Measurements from ENCODE around the gene CNOT4.

DNA sequence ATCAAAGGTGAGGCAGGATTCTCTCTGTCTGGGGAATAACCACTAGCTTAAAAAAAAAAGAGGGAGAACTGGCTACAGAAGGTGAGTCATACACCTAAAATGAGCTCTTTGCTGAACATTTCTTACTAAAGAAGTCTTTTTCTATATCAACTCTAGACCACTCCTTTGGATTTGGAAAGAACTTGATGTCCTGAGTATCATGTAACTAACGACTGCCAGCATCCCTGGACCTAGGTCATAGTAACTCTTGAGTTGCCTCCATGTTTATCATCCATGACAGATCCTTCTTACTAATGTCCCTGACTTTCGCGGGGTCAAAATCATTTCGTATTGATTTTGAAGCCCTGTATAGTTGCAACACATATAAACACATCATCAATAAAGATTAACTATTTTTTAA is 89.1 kb downstream of the CNOT4 start:
- TF ChIP-seq, protein P1, sequence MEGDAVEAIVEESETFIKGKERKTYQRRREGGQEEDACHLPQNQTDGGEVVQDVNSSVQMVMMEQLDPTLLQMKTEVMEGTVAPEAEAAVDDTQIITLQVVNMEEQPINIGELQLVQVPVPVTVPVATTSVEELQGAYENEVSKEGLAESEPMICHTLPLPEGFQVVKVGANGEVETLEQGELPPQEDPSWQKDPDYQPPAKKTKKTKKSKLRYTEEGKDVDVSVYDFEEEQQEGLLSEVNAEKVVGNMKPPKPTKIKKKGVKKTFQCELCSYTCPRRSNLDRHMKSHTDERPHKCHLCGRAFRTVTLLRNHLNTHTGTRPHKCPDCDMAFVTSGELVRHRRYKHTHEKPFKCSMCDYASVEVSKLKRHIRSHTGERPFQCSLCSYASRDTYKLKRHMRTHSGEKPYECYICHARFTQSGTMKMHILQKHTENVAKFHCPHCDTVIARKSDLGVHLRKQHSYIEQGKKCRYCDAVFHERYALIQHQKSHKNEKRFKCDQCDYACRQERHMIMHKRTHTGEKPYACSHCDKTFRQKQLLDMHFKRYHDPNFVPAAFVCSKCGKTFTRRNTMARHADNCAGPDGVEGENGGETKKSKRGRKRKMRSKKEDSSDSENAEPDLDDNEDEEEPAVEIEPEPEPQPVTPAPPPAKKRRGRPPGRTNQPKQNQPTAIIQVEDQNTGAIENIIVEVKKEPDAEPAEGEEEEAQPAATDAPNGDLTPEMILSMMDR (IDR thresholded peaks at IDR 0.05; ENCODE audit: insufficient read depth, low read length), result no peak
- TF ChIP-seq REST (IDR thresholded peaks at IDR 0.05; ENCODE audit: insufficient replicate concordance, low read depth), result no peak
- TF ChIP-seq GABPA (IDR thresholded peaks at IDR 0.05; ENCODE audit: low read depth), result no peak
